Fibroblast of lung (primary cell): Measurements from ENCODE around the gene TGM5. TPM values are rescaled to one million over a fixed set of nuclear protein-coding genes. Genes with fewer than 3 reads are reported as not detected.

ENCODE experiments used
- DNase-seq, 2 donors: peaks; one replicate each; pipeline versions ENCODE4 v3.0.0 to v3.0.0-alpha.2; 2010; ENCODE audit warnings: low read depth in 2 of 2
- H2AFZ ChIP-seq: 2 replicates; pipeline ENCODE4 v1.5.1; 2012; ENCODE audit warnings: low read length, control low read depth, inconsistent platforms
- H3K27ac ChIP-seq: 2 replicates; pipeline ENCODE4 v1.5.1; 2011; ENCODE audit warnings: low read length, control low read depth; ENCODE audit not compliant: insufficient read depth
- H3K27me3 ChIP-seq: 2 replicates; pipeline ENCODE4 v1.5.1; 2011; ENCODE audit warnings: mild to moderate bottlenecking, low read length; ENCODE audit not compliant: control insufficient read depth, insufficient read depth
- H3K36me3 ChIP-seq: 2 replicates; pipeline ENCODE4 v1.5.1; 2011; ENCODE audit warnings: low read length; ENCODE audit not compliant: control insufficient read depth, insufficient read depth
- H3K4me1 ChIP-seq: 2 replicates; pipeline ENCODE4 v1.5.1; 2011; ENCODE audit warnings: low read length; ENCODE audit not compliant: control insufficient read depth, insufficient read depth; ENCODE audit errors: extremely low read depth
- H3K4me2 ChIP-seq: 2 replicates; pipeline ENCODE4 v1.5.1; 2011; ENCODE audit warnings: low read length, control low read depth; ENCODE audit not compliant: insufficient read depth; ENCODE audit errors: extremely low read depth
- H3K4me3 ChIP-seq, 4 experiments: fragments of 200-600 bp in 1 of 4; sonication (generic) in 1 of 4; replicated peaks in 1 of 4; 2 replicates each; pipeline ENCODE4 v1.5.1; 2011 to 2016; ENCODE audit warnings: low read length in 4 of 4, low read depth in 3 of 4, mild to moderate bottlenecking in 3 of 4, control low read depth in 2 of 4, inconsistent platforms in 1 of 4, mixed read lengths in 1 of 4; ENCODE audit not compliant: insufficient read depth in 1 of 4; ENCODE audit errors: control extremely low read depth in 1 of 4
- H3K79me2 ChIP-seq: 2 replicates; pipeline ENCODE4 v1.5.1; 2012; ENCODE audit warnings: mild to moderate bottlenecking, low read length, inconsistent platforms; ENCODE audit not compliant: control insufficient read depth, insufficient read depth
- H3K9ac ChIP-seq: 2 replicates; pipeline ENCODE4 v1.5.1; 2011; ENCODE audit warnings: mild to moderate bottlenecking, low read length, control low read depth; ENCODE audit not compliant: insufficient read depth
- H3K9me3 ChIP-seq: 2 replicates; pipeline ENCODE4 v1.5.1; 2012; ENCODE audit warnings: low read depth, low read length; ENCODE audit not compliant: control insufficient read depth, insufficient read depth
- H4K20me1 ChIP-seq: 2 replicates; pipeline ENCODE4 v1.5.1; 2011; ENCODE audit warnings: low read length; ENCODE audit not compliant: control insufficient read depth, insufficient read depth; ENCODE audit errors: extremely low read depth
- EZH2 ChIP-seq: IDR thresholded peaks from 2 replicates; pipeline ENCODE4 v1.5.1; 2012; ENCODE audit warnings: low read length, control low read depth, mild to moderate bottlenecking; ENCODE audit errors: missing control alignments
- polyA plus RNA-seq, 2 donors: library from polyadenylated mRNA; depleted of rRNA in 1 of 2; stranded (reverse) in 1 of 2; unstranded in 1 of 2; fragments of >200 nt; gene quantifications; 2 replicates each; pipeline ENCODE4 v1.2.1, GENCODE V29; 2011 to 2012; ENCODE audit warnings: missing spikeins in 1 of 2
- total RNA-seq: library from RNA; depleted of rRNA; stranded (reverse); fragments of >200 nt; gene quantifications from 2 replicates; pipeline ENCODE4 v1.2.1, GENCODE V29; 2014
- TF ChIP-seq, protein P1 (sequence below), 2 donors: IDR thresholded peaks in 1 of 2; conservative IDR thresholded peaks in 1 of 2; 1 replicate in 1 of 2; 2 replicates in 1 of 2; pipeline ENCODE4 v1.5.1; 2011 to 2012; ENCODE audit warnings: low read length in 2 of 2, control low read depth in 1 of 2, inconsistent platforms in 1 of 2, low read depth in 1 of 2, mild to moderate bottlenecking in 1 of 2

Gene TGM5
- total and polyA plus RNA-seq, 2 donors (not counting 1 experiment from before 2014, with no cell fraction given), result under 0.01 to 0.03 TPM

DNA sequence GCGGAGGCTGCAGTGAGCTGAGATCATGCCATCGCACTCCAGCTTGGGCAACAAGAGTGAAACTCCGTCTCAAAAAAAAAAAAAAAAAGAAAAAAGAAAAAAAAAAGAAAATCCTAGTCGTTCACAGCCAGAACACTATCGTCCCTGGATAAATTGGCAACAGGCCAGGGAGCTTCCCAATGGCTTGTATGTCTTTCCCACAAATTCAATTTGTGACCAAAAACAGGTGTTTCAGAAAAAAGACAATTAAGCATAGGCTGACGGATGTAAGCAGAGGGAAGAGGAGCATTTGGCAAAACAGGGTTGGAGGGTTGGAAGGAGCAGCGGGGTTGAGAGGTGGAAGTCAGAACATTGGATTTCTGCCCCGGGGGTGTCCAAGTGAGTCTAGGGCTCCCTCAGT lies 54.4 kb downstream of the TGM5 start:
- Histone ChIP-seq H3K79me2 (no peaks in the 10 kb centered on the region), H3K27ac (no peak overlapping the region), H3K36me3 (no peaks in the 10 kb centered on the region), H3K4me1 (no peaks in the 10 kb centered on the region), H3K9ac (no peak overlapping the region), H3K4me3 (no peak overlapping the region), H4K20me1 (no peaks in the 10 kb centered on the region), H2AFZ (no peak overlapping the region), H3K27me3 (peaks cover 20% of the 10 kb centered on the region), H3K9me3 (no peaks in the 10 kb centered on the region), H3K4me2 (no peak overlapping the region)
- DNase-seq, result no peak
- TF ChIP-seq, protein P1, sequence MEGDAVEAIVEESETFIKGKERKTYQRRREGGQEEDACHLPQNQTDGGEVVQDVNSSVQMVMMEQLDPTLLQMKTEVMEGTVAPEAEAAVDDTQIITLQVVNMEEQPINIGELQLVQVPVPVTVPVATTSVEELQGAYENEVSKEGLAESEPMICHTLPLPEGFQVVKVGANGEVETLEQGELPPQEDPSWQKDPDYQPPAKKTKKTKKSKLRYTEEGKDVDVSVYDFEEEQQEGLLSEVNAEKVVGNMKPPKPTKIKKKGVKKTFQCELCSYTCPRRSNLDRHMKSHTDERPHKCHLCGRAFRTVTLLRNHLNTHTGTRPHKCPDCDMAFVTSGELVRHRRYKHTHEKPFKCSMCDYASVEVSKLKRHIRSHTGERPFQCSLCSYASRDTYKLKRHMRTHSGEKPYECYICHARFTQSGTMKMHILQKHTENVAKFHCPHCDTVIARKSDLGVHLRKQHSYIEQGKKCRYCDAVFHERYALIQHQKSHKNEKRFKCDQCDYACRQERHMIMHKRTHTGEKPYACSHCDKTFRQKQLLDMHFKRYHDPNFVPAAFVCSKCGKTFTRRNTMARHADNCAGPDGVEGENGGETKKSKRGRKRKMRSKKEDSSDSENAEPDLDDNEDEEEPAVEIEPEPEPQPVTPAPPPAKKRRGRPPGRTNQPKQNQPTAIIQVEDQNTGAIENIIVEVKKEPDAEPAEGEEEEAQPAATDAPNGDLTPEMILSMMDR (conservative IDR thresholded peaks at IDR 0.05 in 1 of 2, IDR thresholded peaks at IDR 0.05 in 1 of 2; ENCODE audit: low read depth in 1 of 2, low read length in 2 of 2), result no peak
- TF ChIP-seq EZH2, result no peak

- H3K4me2 ChIP-seq, result no peak overlapping the region
- TF ChIP-seq, protein P1 (conservative IDR thresholded peaks at IDR 0.05 in 1 of 2, IDR thresholded peaks at IDR 0.05 in 1 of 2; ENCODE audit: low read depth in 1 of 2, low read length in 2 of 2), result no peak
- no peaks in the 10 kb centered on the region for H3K36me3 ChIP-seq
- no peaks in the 10 kb centered on the region for H3K4me1 ChIP-seq
- no peak overlapping the region for H3K27ac ChIP-seq
- no peaks in the 10 kb centered on the region for H3K79me2 ChIP-seq
- H3K9ac ChIP-seq, result no peak overlapping the region
- H3K27me3 ChIP-seq, result peaks cover 18% of the 10 kb centered on the region
- H4K20me1 ChIP-seq, result no peaks in the 10 kb centered on the region
- no peaks in the 10 kb centered on the region for H3K9me3 ChIP-seq
- H2AFZ ChIP-seq, result no peak overlapping the region
- H3K4me3 ChIP-seq, result no peak overlapping the region
- no peak for DNase-seq
Measured at GRCh38 chr15:43211224-43211735, 55.4 kb downstream of the TGM5 start.

DNA sequence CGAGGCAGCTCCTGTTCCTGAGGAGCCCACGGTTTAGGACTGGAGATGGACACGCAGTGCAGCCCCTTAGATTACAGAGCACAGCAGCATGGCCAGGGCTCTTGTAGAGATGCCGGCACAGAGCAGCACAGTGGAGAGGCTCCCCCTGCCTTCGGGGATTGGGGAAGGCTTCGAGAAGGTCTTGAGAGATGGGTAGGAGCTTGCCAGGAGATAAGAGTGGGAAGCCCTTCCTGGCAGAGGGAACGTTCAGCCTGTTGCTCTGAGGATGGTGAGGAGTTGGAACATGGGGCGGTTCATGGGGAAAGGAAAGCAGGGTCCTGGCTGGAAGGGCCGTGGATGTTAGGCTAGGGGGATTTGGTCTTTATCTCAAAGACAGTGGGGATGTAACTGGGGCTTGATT lies 55.9 kb downstream of the TGM5 start:
- no peak overlapping the region for H3K4me2 ChIP-seq
- H3K79me2 ChIP-seq, result no peaks in the 10 kb centered on the region
- no peaks in the 10 kb centered on the region for H3K9me3 ChIP-seq
- peaks cover 19% of the 10 kb centered on the region for H3K27me3 ChIP-seq
- H2AFZ ChIP-seq, result no peak overlapping the region
- no peaks in the 10 kb centered on the region for H3K36me3 ChIP-seq
- DNase-seq, result no peak
- no peaks in the 10 kb centered on the region for H4K20me1 ChIP-seq
- H3K27ac ChIP-seq, result no peak overlapping the region
- H3K9ac ChIP-seq, result no peak overlapping the region
- TF ChIP-seq EZH2, result no peak
- TF ChIP-seq, protein P1 (conservative IDR thresholded peaks at IDR 0.05 in 1 of 2, IDR thresholded peaks at IDR 0.05 in 1 of 2; ENCODE audit: low read depth in 1 of 2, low read length in 2 of 2), result no peak
- no peak overlapping the region for H3K4me3 ChIP-seq
- H3K4me1 ChIP-seq, result no peaks in the 10 kb centered on the region
